ENCODE data around the gene SPAG9.
"Not testable (repeated sequence)": the region's sequence is repeated elsewhere in the genome, so short reads cannot be mapped to it uniquely, and the experiment has no call there.

The SPAG9 gene

DNA sequence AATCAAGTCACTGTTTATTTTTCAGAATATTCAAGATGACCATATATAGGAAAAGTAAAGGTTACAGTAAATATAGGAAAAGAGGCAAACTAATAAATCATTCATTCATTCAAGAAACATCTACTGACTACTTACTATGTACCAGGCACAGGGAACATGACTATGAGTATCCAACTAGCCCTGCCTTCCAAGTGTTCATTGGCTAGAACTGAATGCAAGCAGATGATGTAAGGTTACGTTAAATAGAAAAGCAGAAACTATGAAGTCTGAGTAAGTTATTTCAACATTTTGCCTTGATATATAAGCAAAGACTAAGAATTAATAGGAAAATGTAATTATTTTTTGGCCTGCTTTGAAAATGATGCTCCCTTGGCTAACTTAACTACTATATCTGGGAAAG lies 36.7 kb downstream of the SPAG9 start:
- no peak for DNase-seq

GRCh38 chr17:51083364-51083763 lies 37.3 kb downstream of the SPAG9 start:
- DNase-seq = not testable (repeated sequence)

- DNase-seq = no peak
Measured at GRCh38 chr17:51079049-51079448, 41.6 kb downstream of the SPAG9 start.

DNA sequence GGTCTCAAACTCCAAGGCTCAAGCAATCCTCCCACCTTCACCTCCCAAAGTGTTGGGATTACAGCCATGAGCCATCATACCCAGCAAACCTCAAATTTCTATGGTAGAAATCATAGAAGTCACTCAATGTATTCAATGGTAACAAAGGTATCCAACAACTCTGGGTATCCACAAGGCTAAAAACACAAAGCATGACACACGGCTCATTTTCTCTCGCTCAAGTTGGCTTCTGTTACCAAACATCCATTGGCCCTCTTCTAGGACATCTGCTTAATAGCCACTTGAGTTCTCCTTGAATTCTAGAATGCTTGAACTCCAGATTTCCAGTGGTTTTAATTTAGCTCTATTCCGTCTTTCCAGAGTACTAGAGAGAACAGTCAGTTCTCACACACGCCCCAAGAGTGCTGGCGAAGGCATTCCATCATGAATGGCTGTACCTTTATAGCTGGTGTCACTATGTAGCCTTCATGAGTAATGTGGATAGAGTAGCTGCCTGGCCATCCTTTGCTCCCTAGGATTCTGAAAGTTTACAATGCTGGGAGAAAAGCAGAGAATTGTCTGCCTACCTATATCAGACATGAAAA lies 42.6 kb downstream of the SPAG9 start:
- no peak for DNase-seq

GRCh38 chr17:51076821-51077220 lies 43.8 kb downstream of the SPAG9 start:
- DNase-seq = no peak

GRCh38 chr17:51071556-51071955 lies 49.1 kb downstream of the SPAG9 start:
- DNase-seq = no peak

- no peak for DNase-seq
Measured at GRCh38 chr17:51065466-51065865, 55.2 kb downstream of the SPAG9 start.

DNA sequence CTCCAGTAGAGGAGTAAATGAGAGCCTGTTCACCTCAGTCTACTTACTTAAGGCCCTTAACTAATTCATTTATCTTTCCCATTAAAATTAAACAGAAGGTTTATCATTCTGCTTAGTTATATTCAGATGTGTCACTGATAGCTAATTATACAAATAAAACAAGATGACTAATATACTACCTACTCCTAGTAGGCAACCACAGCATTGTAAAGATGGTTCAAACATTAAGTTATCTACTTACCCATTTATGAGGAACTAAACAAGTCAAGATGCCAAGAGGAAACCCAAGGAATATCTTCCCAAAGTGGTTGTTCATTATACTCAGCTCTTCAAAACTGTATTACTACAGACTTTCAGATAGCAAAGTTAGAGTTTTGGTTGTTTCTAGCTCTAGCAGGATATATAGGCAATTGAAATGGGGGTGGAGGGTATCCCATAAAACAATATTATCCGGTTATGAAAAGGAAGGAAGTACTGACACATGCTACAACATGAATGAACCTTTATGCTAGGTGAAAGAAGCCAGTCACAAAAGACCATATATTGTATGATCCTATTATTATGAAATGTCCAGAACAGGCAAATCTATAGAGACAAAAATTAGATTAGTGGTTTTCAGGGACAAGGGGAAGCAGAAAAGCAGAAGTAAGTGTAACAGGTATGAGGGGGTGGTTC lies 56.5 kb downstream of the SPAG9 start:
- DNase-seq = no peak

- no peak for DNase-seq
Measured at GRCh38 chr17:51060396-51060795, 60.3 kb downstream of the SPAG9 start.

- DNase-seq = no peak
Measured at GRCh38 chr17:51059781-51060180, 60.9 kb downstream of the SPAG9 start.

- no peak for DNase-seq
Measured at GRCh38 chr17:51057534-51057933, 63.1 kb downstream of the SPAG9 start.

GRCh38 chr17:51056813-51057510 lies 63.7 kb downstream of the SPAG9 start:
- DNase-seq = peak; percentile 3 to 15

DNA sequence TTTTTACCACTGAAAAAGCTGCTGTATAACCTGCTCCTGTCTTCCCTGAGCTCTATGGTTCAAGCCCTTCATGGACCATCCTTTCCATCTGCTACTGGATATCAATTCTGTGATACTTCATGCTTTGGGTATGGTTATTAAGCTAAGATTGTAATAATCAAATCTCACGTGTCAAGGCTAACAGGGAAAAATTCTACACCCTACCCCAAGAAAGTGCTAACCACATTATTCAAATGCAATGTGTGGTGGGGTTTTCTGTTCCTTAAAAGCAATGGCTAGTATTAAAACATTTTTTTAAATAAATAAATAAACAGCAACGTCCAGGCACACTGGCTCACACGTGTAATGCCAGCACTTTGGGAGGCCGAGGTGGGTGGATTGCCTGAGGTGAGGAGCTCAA lies 65.9 kb downstream of the SPAG9 start:
- no peak for DNase-seq

DNA sequence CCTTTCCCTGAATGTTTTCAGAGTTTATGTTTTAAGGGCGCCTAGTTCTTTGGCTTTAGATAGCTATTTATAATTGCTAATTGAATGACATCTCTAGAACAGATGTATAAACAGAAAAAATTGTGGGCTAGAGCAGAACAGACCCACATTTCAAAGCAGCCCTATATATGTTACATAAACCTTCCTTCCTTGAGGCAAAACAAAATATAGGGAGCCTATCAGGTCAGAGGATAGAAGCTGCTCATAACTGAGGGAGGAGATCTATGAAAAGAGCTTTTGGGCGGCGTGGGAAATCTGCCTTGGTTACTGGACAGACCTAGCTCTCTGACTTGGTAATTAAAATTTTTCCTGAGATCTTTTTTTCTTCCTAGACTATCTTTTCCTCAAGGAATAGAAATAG lies 68.4 kb downstream of the SPAG9 start:
- DNase-seq = no peak

DNA sequence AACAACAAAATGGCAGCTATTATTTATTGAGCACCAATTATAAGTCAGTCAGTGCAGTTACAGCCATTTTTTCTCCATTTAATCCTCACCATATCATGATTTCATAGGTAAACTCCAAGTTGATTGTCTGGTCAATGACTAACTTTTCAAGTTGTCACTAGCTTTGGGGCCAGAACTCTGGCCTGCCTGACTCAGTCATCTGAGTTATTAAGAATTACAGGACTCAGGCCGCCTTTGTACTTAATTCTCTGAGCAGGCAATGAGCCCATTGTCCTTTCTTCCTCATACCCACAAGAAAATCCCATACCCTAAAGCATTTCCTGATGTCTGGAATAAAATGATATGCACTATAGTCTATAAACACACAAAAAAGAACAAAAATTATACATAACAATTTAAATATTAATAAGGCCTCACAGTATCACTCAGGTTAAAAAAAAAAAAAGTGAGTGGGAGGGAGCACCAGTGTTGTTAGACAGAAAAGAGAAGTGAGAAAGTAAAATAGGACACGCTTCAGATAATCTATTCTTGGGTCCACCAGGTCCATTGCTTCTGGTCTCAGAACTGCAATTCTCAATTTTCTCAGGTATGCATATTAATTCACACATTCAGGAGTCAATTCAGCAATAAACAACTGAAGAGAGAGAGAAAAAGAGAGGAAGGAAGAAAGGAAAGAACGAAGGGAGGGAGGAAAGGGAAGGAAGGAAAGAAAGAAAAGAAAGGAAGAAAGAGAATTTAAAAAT lies 70.2 kb downstream of the SPAG9 start:
- no peak for DNase-seq

DNA sequence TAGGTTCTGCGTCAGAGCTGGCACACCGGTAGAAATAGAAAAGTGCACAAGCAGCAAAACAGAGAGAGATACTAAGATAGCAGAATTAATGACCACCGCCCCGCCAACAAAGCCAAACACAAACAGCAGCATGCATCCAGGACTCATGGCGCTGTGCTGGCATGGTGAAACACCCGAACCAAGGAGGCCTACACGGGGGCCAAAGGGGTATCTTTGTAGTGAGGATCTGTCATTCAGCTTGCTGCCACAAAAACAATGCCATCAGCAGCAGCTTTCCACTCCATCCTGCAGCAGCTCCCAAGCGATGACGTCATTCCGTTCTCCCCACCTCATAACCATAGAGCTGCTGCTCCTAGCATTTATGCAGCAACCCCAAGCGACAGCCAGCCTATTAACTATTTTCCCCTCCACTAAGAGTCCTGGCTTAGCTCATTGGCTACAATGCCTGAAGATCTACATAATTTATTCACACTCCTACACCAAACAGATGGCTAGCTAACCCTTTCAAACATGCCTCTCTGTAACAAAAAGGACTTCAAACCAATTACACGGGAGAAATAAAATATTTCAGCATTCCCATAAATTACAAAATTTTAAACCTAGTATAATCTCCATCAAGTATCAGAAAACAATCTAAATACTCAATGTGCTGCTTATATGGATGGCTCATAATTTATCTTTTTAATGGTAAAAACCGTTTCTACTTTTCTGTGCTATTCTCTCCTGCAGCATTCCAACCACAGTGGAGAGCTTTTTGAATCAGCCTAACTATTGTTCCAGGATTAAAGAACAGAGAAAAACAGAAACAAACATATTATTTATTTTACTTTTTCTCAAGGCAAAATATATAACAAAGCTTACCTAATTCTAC lies 73.9 kb downstream of the SPAG9 start:
- peak; percentile 78 to 85 for DNase-seq

- DNase-seq = no peak
Measured at GRCh38 chr17:51046046-51046445, 74.6 kb downstream of the SPAG9 start.

- no peak for DNase-seq
Measured at GRCh38 chr17:51045621-51046020, 75.0 kb downstream of the SPAG9 start.

- DNase-seq = no peak
Measured at GRCh38 chr17:51044976-51045375, 75.7 kb downstream of the SPAG9 start.

DNA sequence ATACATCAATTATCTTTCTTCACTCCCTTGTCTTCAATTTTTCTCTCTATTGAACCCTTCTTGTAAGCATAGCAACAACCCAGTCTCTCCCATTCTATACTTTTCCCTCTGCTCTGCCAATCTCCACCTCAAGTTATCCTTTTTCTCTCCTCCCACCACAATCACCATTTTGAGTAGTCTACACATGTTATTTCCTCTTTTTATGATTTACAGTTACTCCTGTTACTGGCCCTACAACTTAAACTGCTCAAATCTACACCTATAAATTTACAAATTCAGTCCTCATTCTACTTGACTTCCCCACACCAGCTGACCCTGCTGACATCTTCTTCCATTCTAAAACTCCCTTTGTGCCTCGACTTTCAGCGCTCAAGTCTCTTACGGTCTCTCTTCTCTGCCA lies 84.6 kb downstream of the SPAG9 start:
- DNase-seq = no peak

DNA sequence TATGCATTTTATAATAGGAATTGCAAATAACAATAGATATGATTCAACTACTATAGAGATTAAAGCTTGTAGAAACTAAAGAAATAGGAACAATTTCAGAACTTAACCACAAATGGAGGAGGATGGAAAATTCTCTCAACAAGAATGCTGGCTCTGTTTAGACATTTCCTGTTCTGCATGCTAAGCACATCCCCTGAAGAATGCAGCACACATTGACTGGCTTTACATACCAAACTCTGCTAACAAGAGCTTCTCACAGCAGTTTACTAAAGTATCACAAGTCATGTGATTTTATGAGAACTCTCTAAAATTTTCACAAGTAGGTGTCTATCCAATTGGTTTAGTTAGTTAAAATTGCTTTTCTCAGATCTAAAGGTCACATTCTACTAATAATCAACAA lies 85.2 kb downstream of the SPAG9 start:
- DNase-seq = no peak

GRCh38 chr17:51034800-51035199 lies 85.9 kb downstream of the SPAG9 start:
- no peak for DNase-seq

DNA sequence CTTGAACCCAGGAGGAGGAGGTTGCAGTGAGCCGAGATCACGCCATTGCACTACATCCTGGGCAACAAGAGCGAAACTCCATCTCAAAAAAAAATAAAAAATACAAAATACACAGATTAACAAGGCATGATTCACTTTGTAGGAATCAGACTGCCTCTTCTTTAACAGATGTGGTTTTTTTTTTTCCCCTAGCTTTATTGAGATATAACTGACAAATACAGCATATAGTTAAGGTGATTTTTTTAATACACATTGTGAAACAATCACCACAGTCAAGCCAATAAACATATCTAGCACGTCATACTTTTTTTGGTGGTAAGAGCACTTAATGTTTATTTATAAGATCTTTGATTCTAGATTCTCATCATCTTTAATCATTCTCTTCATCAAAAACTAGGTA lies 87.8 kb downstream of the SPAG9 start:
- no peak for DNase-seq

Data from NCI-H1930 (cell line).